ENCODE measurements around the gene SLC4A4. TPM values are rescaled to one million over a fixed set of nuclear protein-coding genes. Genes with fewer than 3 reads are reported as not detected.

Gene SLC4A4
- total and polyA plus RNA-seq, 2 of the 8 experiments (the other 6 are each of a cell fraction or from before 2014, with no cell fraction given): 0.67 to 2.8 TPM

DNA sequence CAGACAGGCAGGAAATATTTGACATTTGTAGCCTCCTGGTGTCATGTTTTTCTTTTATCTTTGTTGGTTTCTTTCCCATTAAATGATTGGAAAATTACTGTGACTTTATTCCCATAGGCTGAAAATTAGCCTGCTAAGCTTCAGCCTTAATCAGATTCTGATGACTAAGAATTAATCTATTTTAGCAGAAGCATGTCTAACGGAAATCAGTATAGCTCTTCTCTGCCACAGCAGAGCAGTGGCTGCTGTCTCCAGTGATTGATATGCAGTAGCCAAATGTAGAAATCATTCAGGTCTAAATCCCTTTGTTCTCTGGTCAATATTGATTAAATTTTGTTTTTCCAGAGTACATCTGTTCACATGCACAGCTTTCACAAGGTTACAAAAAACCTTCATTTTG is 245.8 kb downstream of the SLC4A4 start:
- Histone ChIP-seq H4K8ac (ENCODE audit: extremely low read depth, insufficient read depth, low read length) (no peak overlapping the region), H4K20me1 (replicated peaks in 1 of 2; ENCODE audit: control insufficient read depth in 1 of 2, insufficient read depth in 2 of 2, low read length in 2 of 2) (no peaks in the 10 kb centered on the region), H2BK15ac (ENCODE audit: low read length) (no peak overlapping the region), H2AFZ (ENCODE audit: low read length) (no peak overlapping the region), H3K4me1 (replicated peaks in 1 of 4; ENCODE audit: control insufficient read depth in 3 of 4, insufficient read depth in 4 of 4, low read length in 3 of 4) (no peaks in the 10 kb centered on the region), H3K4me3 (ENCODE audit: extremely low read depth in 1 of 4, insufficient read depth in 2 of 4, low read depth in 3 of 4, low read length in 4 of 4) (no peak overlapping the region), H3K79me2 (ENCODE audit: control insufficient read depth in 1 of 2, insufficient read depth in 2 of 2, low read length in 2 of 2) (no peaks in the 10 kb centered on the region), H3K56ac (replicated peaks; ENCODE audit: insufficient read length, low read depth, low read length) (no peak overlapping the region), H3K4me2 (ENCODE audit: insufficient read depth in 1 of 2, low read depth in 2 of 2, low read length in 2 of 2) (no peak overlapping the region), H2BK20ac (ENCODE audit: low read length) (no peak overlapping the region), H4K5ac (ENCODE audit: insufficient read length, low read depth, low read length) (no peak overlapping the region), H3K27me3 (replicated peaks in 1 of 4; ENCODE audit: control insufficient read depth in 3 of 4, extremely low read depth in 1 of 4, insufficient read depth in 3 of 4, low read length in 3 of 4) (no peaks in the 10 kb centered on the region), H3K23me2 (ENCODE audit: low read depth, low read length) (no peaks in the 10 kb centered on the region), H3K9ac (replicated peaks in 1 of 4; ENCODE audit: extremely low read depth in 1 of 4, low read depth in 3 of 4, low read length in 3 of 4) (no peak overlapping the region), H3K18ac (ENCODE audit: extremely low read depth, low read length) (no peak overlapping the region), H4K91ac (replicated peaks; ENCODE audit: insufficient read length, low read length) (no peak overlapping the region), H3K9me3 (ENCODE audit: insufficient read depth in 2 of 2, low read depth in 1 of 2, low read length in 1 of 2) (peaks cover 0 to 5% of the 10 kb centered on the region in 2 experiments; a peak in 1 of 4 replicates), H3K27ac (ENCODE audit: low read depth, low read length) (no peak overlapping the region), H2BK5ac (ENCODE audit: low read depth, low read length) (no peak overlapping the region), H3K4ac (replicated peaks; ENCODE audit: insufficient read length, low read depth, low read length) (no peak overlapping the region), H2AK5ac (ENCODE audit: low read depth, low read length) (no peak overlapping the region), H2BK12ac (ENCODE audit: low read depth, low read length) (no peak overlapping the region), H2BK120ac (replicated peaks; ENCODE audit: low read depth, low read length) (no peak overlapping the region), H3K14ac (ENCODE audit: insufficient read length) (no peak overlapping the region), H3K23ac (ENCODE audit: insufficient read length) (no peak overlapping the region), H3K36me3 (ENCODE audit: control insufficient read depth in 2 of 4, insufficient read depth in 4 of 4, low read length in 3 of 4) (peaks cover 0 to 2% (median 0%) of the 10 kb centered on the region in 4 experiments; a peak in 2 of 8 replicates), H3K79me1 (ENCODE audit: low read depth, low read length) (no peaks in the 10 kb centered on the region)
- WGBS, 2 experiments (ENCODE audit: extremely low coverage in 1 of 2, insufficient coverage in 1 of 2, insufficient read length in 1 of 2, insufficient replicate concordance in 2 of 2, low coverage in 1 of 2, low lambda C conversion rate in 2 of 2, missing lambda C conversion rate in 1 of 2): 83% methylated on average over 1 of the region's 1 CpG; no CpG with 5 or more reads in 1 of the 2 experiments
- CTCF ChIA-PET (ENCODE audit: partially characterized antibody): interaction anchor here (0.9 to 1.6 kb wide), 3 partner anchors 8 to 400 kb away, joined by 3 read pairs; no protein-coding TSS in a partner anchor
- no peak for TF ChIP-seq BACH1 (IDR thresholded peaks at IDR 0.05; ENCODE audit: low read length)
- TF ChIP-seq BCL11A (IDR thresholded peaks at IDR 0.05; ENCODE audit: low read depth in 2 of 2, low read length in 2 of 2): no peak
- DNase-seq (ENCODE audit: low read depth in 1 of 2, low spot score in 2 of 2): no peak
- POLR2A ChIA-PET (ENCODE audit: partially characterized antibody): no interaction called here
- no peak for FAIRE-seq

Data from H1 (cell line).